Measurements from ENCODE around the gene NRIP2.

Gene NRIP2

GRCh38 chr12:2845280-2845679, 10.4 kb upstream of the NRIP2 start:
- Histone ChIP-seq H3F3A (ENCODE audit: control insufficient read depth, insufficient read depth) (no peaks in the 10 kb centered on the region), H3K4me3 (ENCODE audit: low read length) (no peak overlapping the region), H4K20me1 (ENCODE audit: control insufficient read depth, insufficient read depth, low read depth, low read length) (no peaks in the 10 kb centered on the region), H3K36me3 (ENCODE audit: control insufficient read depth, low read length) (peaks cover 3% of the 10 kb centered on the region), H3K4me1 (ENCODE audit: control insufficient read depth, low read length) (no peaks in the 10 kb centered on the region), H3K4me2 (ENCODE audit: low read length) (no peak overlapping the region), H3K27me3 (ENCODE audit: control insufficient read depth, low read length) (no peaks in the 10 kb centered on the region), H3K79me2 (ENCODE audit: control insufficient read depth, low read length) (no peaks in the 10 kb centered on the region), H3K27ac (ENCODE audit: low read depth, low read length) (no peak overlapping the region), H3K9me2 (replicated peaks; ENCODE audit: control insufficient read depth, low read length) (no peaks in the 10 kb centered on the region), H3K9me3 (ENCODE audit: control insufficient read depth, insufficient read depth, low read length) (no peaks in the 10 kb centered on the region)
- TF ChIP-seq CTCF (IDR thresholded peaks at IDR 0.05; ENCODE audit: low read depth, low read length, poor library complexity, severe bottlenecking) = no peak
- no peak for TF ChIP-seq EZH2phosphoT487 (IDR thresholded peaks at IDR 0.05; ENCODE audit: borderline replicate concordance, low read length)

- no peak overlapping the region for H3K27ac ChIP-seq (ENCODE audit: low read depth, low read length)
- H3K36me3 ChIP-seq (ENCODE audit: control insufficient read depth, low read length) = peaks cover 3% of the 10 kb centered on the region
- no peaks in the 10 kb centered on the region for H3K9me3 ChIP-seq (ENCODE audit: control insufficient read depth, insufficient read depth, low read length)
Measured at GRCh38 chr12:2844786-2845185, 10.0 kb upstream of the NRIP2 start.

GRCh38 chr12:2842948-2843347, 8.1 kb upstream of the NRIP2 start:
- Histone ChIP-seq H3K79me2 (ENCODE audit: control insufficient read depth, low read length) (no peaks in the 10 kb centered on the region), H3K36me3 (ENCODE audit: control insufficient read depth, low read length) (peaks cover 3% of the 10 kb centered on the region), H3K27me3 (ENCODE audit: control insufficient read depth, low read length) (no peaks in the 10 kb centered on the region), H3F3A (ENCODE audit: control insufficient read depth, insufficient read depth) (no peaks in the 10 kb centered on the region), H3K4me3 (ENCODE audit: low read length) (no peak overlapping the region), H4K20me1 (ENCODE audit: control insufficient read depth, insufficient read depth, low read depth, low read length) (no peaks in the 10 kb centered on the region), H3K27ac (ENCODE audit: low read depth, low read length) (no peak overlapping the region), H3K4me2 (ENCODE audit: low read length) (no peak overlapping the region), H3K9me2 (replicated peaks; ENCODE audit: control insufficient read depth, low read length) (no peaks in the 10 kb centered on the region), H3K4me1 (ENCODE audit: control insufficient read depth, low read length) (no peaks in the 10 kb centered on the region), H3K9me3 (ENCODE audit: control insufficient read depth, insufficient read depth, low read length) (no peaks in the 10 kb centered on the region)
- TF ChIP-seq CTCF (IDR thresholded peaks at IDR 0.05; ENCODE audit: low read depth, low read length, poor library complexity, severe bottlenecking) = no peak
- no peak for TF ChIP-seq EZH2phosphoT487 (IDR thresholded peaks at IDR 0.05; ENCODE audit: borderline replicate concordance, low read length)

More at GRCh38 chr12:2844786-2845185, 10.0 kb upstream of the NRIP2 start:
- Histone ChIP-seq H3K79me2 (ENCODE audit: control insufficient read depth, low read length) (no peaks in the 10 kb centered on the region), H3K4me2 (ENCODE audit: low read length) (no peak overlapping the region), H3K27me3 (ENCODE audit: control insufficient read depth, low read length) (no peaks in the 10 kb centered on the region), H3K4me1 (ENCODE audit: control insufficient read depth, low read length) (no peaks in the 10 kb centered on the region), H3K4me3 (ENCODE audit: low read length) (no peak overlapping the region), H3F3A (ENCODE audit: control insufficient read depth, insufficient read depth) (no peaks in the 10 kb centered on the region), H4K20me1 (ENCODE audit: control insufficient read depth, insufficient read depth, low read depth, low read length) (no peaks in the 10 kb centered on the region), H3K9me2 (replicated peaks; ENCODE audit: control insufficient read depth, low read length) (no peaks in the 10 kb centered on the region)
- TF ChIP-seq CTCF (IDR thresholded peaks at IDR 0.05; ENCODE audit: low read depth, low read length, poor library complexity, severe bottlenecking) (no peak), EZH2phosphoT487 (IDR thresholded peaks at IDR 0.05; ENCODE audit: borderline replicate concordance, low read length) (no peak)
